ENCODE results near the gene MAN1C1. TPM values are rescaled to one million over a fixed set of nuclear protein-coding genes. Genes with fewer than 3 reads are reported as not detected.

The MAN1C1 gene
- total and polyA plus RNA-seq, 9 of the 15 experiments (the other 6 are each of a cell fraction or from before 2014, with no cell fraction given): 0.04 to 0.44 (median 0.10) TPM; not detected in 3

- TF ChIP-seq CEBPZ (IDR thresholded peaks at IDR 0.05; ENCODE audit: borderline replicate concordance, low read depth, low read length) (no peak), ATF2 (CRISPR knock-in tag; IDR thresholded peaks at IDR 0.05) (no peak)
Observed at GRCh38 chr1:25735956-25736529, 119.5 kb downstream of the MAN1C1 start (continued).

- DNase-seq (ENCODE audit: extremely low read depth in 1 of 4, low spot score in 3 of 4) (no peak), ATAC-seq (no peak), FAIRE-seq (no peak)
- H3K4me1 ChIP-seq (replicated peaks in 1 of 2; ENCODE audit: control insufficient read depth in 2 of 2, insufficient read depth in 2 of 2, low read length in 2 of 2): no peaks in the 10 kb centered on the region
- H2AFZ ChIP-seq (ENCODE audit: low read depth, low read length): no peak overlapping the region
- no peak overlapping the region for H3K4me3 ChIP-seq
- no peaks in the 10 kb centered on the region for H3K9me3 ChIP-seq (replicated peaks; ENCODE audit: control insufficient read depth, insufficient read depth, low read depth, low read length)
- CTCF ChIA-PET (ENCODE audit: low intra/inter-chr PET ratio): no interaction called here
- no TSS peak for BruUV-seq (replicated peaks)
- no peak overlapping the region for H3K27ac ChIP-seq (ENCODE audit: extremely low read depth, low read depth, low read length)
- POLR2A ChIA-PET: interaction anchor here (0.9 to 1.5 kb wide), 3 partner anchors 10 to 11 kb away, joined by 3 to 5 read pairs (median 3); no protein-coding TSS in a partner anchor
- H3K79me2 ChIP-seq (ENCODE audit: control insufficient read depth, insufficient read depth, low read length): no peaks in the 10 kb centered on the region
- in situ Hi-C loops (cut with MboI): no loop called here
- 1% methylated on average over 6 of the region's 6 CpGs for WGBS (ENCODE audit: insufficient coverage, low coverage, missing lambda C conversion rate)
- intact Hi-C loops (cut with micrococcal nuclease): no loop called here
- no peaks in the 10 kb centered on the region for H3K36me3 ChIP-seq (ENCODE audit: control insufficient read depth, insufficient read depth, low read length)
- no peak overlapping the region for H3K4me2 ChIP-seq (ENCODE audit: insufficient read depth, low read length)
- H4K20me1 ChIP-seq (replicated peaks; ENCODE audit: control insufficient read depth, insufficient read depth, low read length): no peaks in the 10 kb centered on the region
- H3K27me3 ChIP-seq (ENCODE audit: control insufficient read depth in 2 of 2, insufficient read depth in 2 of 2, low read length in 2 of 2): peaks cover 50 to 82% of the 10 kb centered on the region in 2 experiments
- no peak overlapping the region for H3K9ac ChIP-seq (ENCODE audit: insufficient read depth in 1 of 2, low read depth in 2 of 2, low read length in 2 of 2)
- H3K9me1 ChIP-seq (ENCODE audit: control insufficient read depth, insufficient read depth, low read length): peaks cover 3% of the 10 kb centered on the region
- TF ChIP-seq HNRNPUL1 (IDR thresholded peaks at IDR 0.05; ENCODE audit: low read length): no peak
- no peak for TF ChIP-seq ZNF3 (CRISPR knock-in tag; IDR thresholded peaks at IDR 0.05)
- TF ChIP-seq TAL1 (IDR thresholded peaks at IDR 0.05): no peak
- TF ChIP-seq NCOA6 (IDR thresholded peaks at IDR 0.05): no peak
- TF ChIP-seq SP2 (IDR thresholded peaks at IDR 0.05; ENCODE audit: extremely low read depth, low read depth, low read length, poor library complexity, severe bottlenecking): no peak
- TF ChIP-seq HDAC2 (IDR thresholded peaks at IDR 0.05): no peak
- TF ChIP-seq USF2 (CRISPR knock-in tag; IDR thresholded peaks at IDR 0.05): no peak
- TF ChIP-seq ZNF644 (tag; IDR thresholded peaks at IDR 0.05; ENCODE audit: low read depth): no peak
- TF ChIP-seq TGIF2 (CRISPR knock-in tag; IDR thresholded peaks at IDR 0.05): no peak
- TF ChIP-seq MXI1 (IDR thresholded peaks at IDR 0.05; ENCODE audit: low read depth, low read length): no peak
- no peak for TF ChIP-seq NR2F6 (CRISPR knock-in tag; IDR thresholded peaks at IDR 0.05)
Observed at GRCh38 chr1:25737130-25737529, 120.5 kb downstream of the MAN1C1 start.
